ELR (cell line): Measurements from ENCODE around the gene RCC2.

ENCODE experiments used
- DNase-seq: peaks from one replicate; pipeline ENCODE4 v3.0.0-alpha.2; 2015; ENCODE audit warnings: low read depth

Gene RCC2

GRCh38 chr1:17441993-17442357 lies 2.5 kb upstream of the RCC2 start:
- no peak for DNase-seq

GRCh38 chr1:17441265-17441992 lies 2.0 kb upstream of the RCC2 start:
- DNase-seq = peak; percentile 20

- no peak for DNase-seq
Observed at GRCh38 chr1:17440827-17441168, 1.3 kb upstream of the RCC2 start.

GRCh38 chr1:17440074-17440826 lies 773 bp upstream of the RCC2 start:
- no peak for DNase-seq

GRCh38 chr1:17438318-17439249 lies 893 bp downstream of the RCC2 start:
- peak; percentile 75 for DNase-seq

- peak; percentile 58 for DNase-seq
Observed at GRCh38 chr1:17437580-17438317, 1.7 kb downstream of the RCC2 start.

- DNase-seq = no peak
Observed at GRCh38 chr1:17437260-17437579, 2.3 kb downstream of the RCC2 start.

GRCh38 chr1:17436380-17437174 lies 2.9 kb downstream of the RCC2 start:
- no peak for DNase-seq

- DNase-seq = no peak
Observed at GRCh38 chr1:17434601-17435000, 4.9 kb downstream of the RCC2 start.

GRCh38 chr1:17434016-17434415 lies 5.5 kb downstream of the RCC2 start:
- DNase-seq = no peak

GRCh38 chr1:17433261-17433660 lies 6.2 kb downstream of the RCC2 start:
- no peak for DNase-seq

- no peak for DNase-seq
Observed at GRCh38 chr1:17432412-17432811, 7.1 kb downstream of the RCC2 start.

GRCh38 chr1:17429183-17429582 lies 10.3 kb downstream of the RCC2 start:
- no peak for DNase-seq

GRCh38 chr1:17427696-17428660 lies 11.5 kb downstream of the RCC2 start:
- no peak for DNase-seq

- no peak for DNase-seq
Observed at GRCh38 chr1:17425806-17426600, 13.5 kb downstream of the RCC2 start.

GRCh38 chr1:17423781-17424245 lies 15.7 kb downstream of the RCC2 start:
- no peak for DNase-seq

GRCh38 chr1:17422461-17422860 lies 17.0 kb downstream of the RCC2 start:
- DNase-seq = no peak

GRCh38 chr1:17420391-17420918 lies 19.0 kb downstream of the RCC2 start:
- no peak for DNase-seq
